Left colon (tissue), 2 donors: ENCODE measurements around the gene ACHE. TPM values are rescaled to one million over a fixed set of nuclear protein-coding genes. Genes with fewer than 3 reads are reported as not detected.
"Not testable (repeated sequence)": the region's sequence is repeated elsewhere in the genome, so short reads cannot be mapped to it uniquely, and the experiment has no call there.

ENCODE experiments used
- ATAC-seq: fragments of 200-7000 bp; cut with Tn5 transposase; one replicate; pipeline ENCODE4 v1.9.1; 2020; ENCODE audit warnings: mild to moderate bottlenecking, moderate library complexity
- DNase-seq, 2 donors: peaks; one replicate each; pipeline ENCODE4 v3.0.0-alpha.2; 2020
- intact Hi-C, 2 donors: fragments of 100-400 bp; cut with DNase I in 1 of 2; cut with micrococcal nuclease in 1 of 2; formaldehyde crosslinking; loops; one replicate each; pipeline versions ENCODE4 v1.11.2 to v1.14.0; 2022; cut with DNase I, micrococcal nuclease
- total RNA-seq, 2 donors: library from RNA; stranded (reverse); fragmentation: NEBNext Ultra II Directional; extraction: Animal tissue kit (Norgen Biotek cat#: 25700); gene quantifications; one replicate each; pipeline ENCODE4 v1.2.1, GENCODE V29; 2021
- donor health status: DM: no; HTN: no; CAD: no.
- donor health status: DM: yes; HTN: yes; CAD: no.

The ACHE gene
- total RNA-seq, 2 donors from 2014 or later: 18.4 to 29.2 TPM

- intact Hi-C loops: no loop called here
- ATAC-seq (no peak), DNase-seq (no peak)
Observed at GRCh38 chr7:100873599-100874299, 21.9 kb downstream of the ACHE start.

- DNase-seq: peak in 1 of 2 donors; percentile 39
- intact Hi-C loops: no loop called here
- ATAC-seq: peak; percentile 7
Observed at GRCh38 chr7:100867776-100868485, 27.8 kb downstream of the ACHE start.

GRCh38 chr7:100867040-100867775 is 28.5 kb downstream of the ACHE start, which contains the start of gene TRIP6:
Gene TRIP6, plus strand, starts transcription at chr7:100867387. Its CDS starts 111 bp downstream, at chr7:100867498.
- intact Hi-C loops: no loop called here
- ATAC-seq (peak; percentile 53), DNase-seq (peak; percentile 86 to 87)

- intact Hi-C loops: no loop called here
- ATAC-seq: no peak
- no peak for DNase-seq
Observed at GRCh38 chr7:100866729-100867039, 29.0 kb downstream of the ACHE start.

- peak; percentile 88 to 89 for DNase-seq
- intact Hi-C loops: no loop called here
- ATAC-seq: peak; percentile 83
Observed at GRCh38 chr7:100865938-100866728, 29.6 kb downstream of the ACHE start.

- DNase-seq (no peak), ATAC-seq (no peak)
Observed at GRCh38 chr7:100865372-100865911, 30.2 kb downstream of the ACHE start.

GRCh38 chr7:100864263-100864845 is 31.3 kb downstream of the ACHE start:
- ATAC-seq (no peak), DNase-seq (no peak)
- intact Hi-C loops: no loop called here

More at GRCh38 chr7:100865372-100865911, 30.2 kb downstream of the ACHE start:
- intact Hi-C loops: no loop called here

GRCh38 chr7:100863406-100863950 is 32.2 kb downstream of the ACHE start:
- intact Hi-C loops: no loop called here
- ATAC-seq (peak; percentile 20), DNase-seq (peak in 1 of 2 donors; percentile 58)

- ATAC-seq (no peak), DNase-seq (no peak)
- intact Hi-C loops: no loop called here
Observed at GRCh38 chr7:100861616-100861985, 34.1 kb downstream of the ACHE start.

- DNase-seq: no peak
- intact Hi-C loops: no loop called here
- ATAC-seq: no peak
Observed at GRCh38 chr7:100860702-100861615, 34.7 kb downstream of the ACHE start.

- intact Hi-C loops: no loop called here
- ATAC-seq (no peak), DNase-seq (no peak)
Observed at GRCh38 chr7:100859856-100860255, 35.8 kb downstream of the ACHE start.

- ATAC-seq (no peak), DNase-seq (no peak)
- intact Hi-C loops: no loop called here
Observed at GRCh38 chr7:100856871-100857282, 38.8 kb downstream of the ACHE start.

- no peak for ATAC-seq
- intact Hi-C loops: no loop called here
- no peak for DNase-seq
Observed at GRCh38 chr7:100855515-100855914, 40.2 kb downstream of the ACHE start.

- intact Hi-C loops: loop anchor here in 1 of 2 donors (5.0 kb wide), 1 partner anchor 148 kb away; the partner anchor contains the start of gene POP7
- not testable (repeated sequence) for DNase-seq, ATAC-seq
Observed at GRCh38 chr7:100854899-100855298, 40.8 kb downstream of the ACHE start.

- ATAC-seq: no peak
- intact Hi-C loops: loop anchor here in 1 of 2 donors (5.0 kb wide), 1 partner anchor 147 kb away; the partner anchor contains the start of gene POP7
Observed at GRCh38 chr7:100854146-100854895, 41.4 kb downstream of the ACHE start.

More at GRCh38 chr7:100854146-100854895, 41.4 kb downstream of the ACHE start:
- DNase-seq: no peak
